Right cardiac atrium (tissue), 5 donors: ENCODE measurements around the gene LENEP. TPM values are rescaled to one million over a fixed set of nuclear protein-coding genes. Genes with fewer than 3 reads are reported as not detected.

Experiments used
- microRNA-seq, 2 donors: library from miRNA; unstranded; fragments of <30 nt; microRNA quantifications; one replicate each; pipeline ENCODE4 v1.2.0, GENCODE V29; 2020 to 2021
- polyA plus RNA-seq: library from polyadenylated mRNA; stranded (reverse); fragments of 200-250 nt; gene quantifications from one replicate; pipeline ENCODE4 v1.2.3, GENCODE V29; 2013
- total RNA-seq, 4 donors: library from RNA; stranded (reverse); fragmentation: NEBNext Ultra II Directional; extraction: Animal tissue kit (Norgen Biotek cat#: 25700); gene quantifications; one replicate each; pipeline ENCODE4 v1.2.1, GENCODE V29; 2021
- donor health status: healthy with polysubstance abuse.
- donor health status: DM: no; HTN: yes; CAD: no.
- donor health status: DM: no; HTN: no; CAD: no.
- donor health status: DM: no; HTN: yes; CAD: no; lungs with severe emphysema.
- donor health status: DM: yes; HTN: yes; CAD: no.

LENEP gene
- total and polyA plus RNA-seq, 5 donors, result not detected

Small RNA genes within 50 kb of the gene (microRNA-seq; reads per million reads assigned to microRNA genes)
- 0 reads per million in 2 donors for gene MIR4258

Other genes starting within 250 kb of the LENEP start
- 1 to 10 TPM; 2.4 to 3.8 (median 3.4) TPM for gene KCNN3, start 123.3 kb upstream of the LENEP start, total RNA-seq
- gene KCNN3, start 123.3 kb upstream of the LENEP start, polyA plus RNA-seq, result 1.2 TPM
- gene PMVK, start 56.9 kb upstream of the LENEP start, total RNA-seq, result 10 to 100 TPM; 51.5 to 74.3 (median 61.8) TPM
- 74.0 TPM for gene PMVK, start 56.9 kb upstream of the LENEP start, polyA plus RNA-seq
- gene PBXIP1, start 37.5 kb upstream of the LENEP start, total RNA-seq, result 100 to 1,000 TPM in 1 of 4 donors, 10 to 100 TPM in 3; 84.8 to 104 (median 90.1) TPM
- 82.9 TPM for gene PBXIP1, start 37.5 kb upstream of the LENEP start, polyA plus RNA-seq
- gene PYGO2, start 31.8 kb upstream of the LENEP start, total RNA-seq, result 10 to 100 TPM; 14.6 to 22.0 (median 18.6) TPM
- 14.3 TPM for gene PYGO2, start 31.8 kb upstream of the LENEP start, polyA plus RNA-seq
- 10 to 100 TPM; 63.2 to 81.7 (median 71.4) TPM for gene SHC1, start 22.8 kb upstream of the LENEP start, total RNA-seq
- gene SHC1, start 22.8 kb upstream of the LENEP start, polyA plus RNA-seq, result 37.9 TPM
- 10 to 100 TPM; 19.9 to 28.1 (median 23.4) TPM for gene CKS1B, start 18.9 kb upstream of the LENEP start, total RNA-seq
- 28.9 TPM for gene CKS1B, start 18.9 kb upstream of the LENEP start, polyA plus RNA-seq
- 10 to 100 TPM; 22.8 to 32.7 (median 25.2) TPM for gene FLAD1, start 10.2 kb upstream of the LENEP start, total RNA-seq
- 25.3 TPM for gene FLAD1, start 10.2 kb upstream of the LENEP start, polyA plus RNA-seq
- 10 to 100 TPM; 40.3 to 66.6 (median 52.7) TPM for gene ZBTB7B, start 9.2 kb downstream of the LENEP start, total RNA-seq
- 41.7 TPM for gene ZBTB7B, start 9.2 kb downstream of the LENEP start, polyA plus RNA-seq
- under 1 TPM in 3 of 4 donors, not detected in 1; 0.25 to 0.33 (median 0.32) TPM for gene DCST2, start 40.2 kb downstream of the LENEP start, total RNA-seq
- gene DCST2, start 40.2 kb downstream of the LENEP start, polyA plus RNA-seq, result 0.23 TPM
- gene DCST1, start 40.2 kb downstream of the LENEP start, total RNA-seq, result not detected
- not detected for gene DCST1, start 40.2 kb downstream of the LENEP start, polyA plus RNA-seq
- 100 to 1,000 TPM in 1 of 4 donors, 10 to 100 TPM in 3; 51.2 to 106 (median 63.6) TPM for gene ADAM15, start 57.7 kb downstream of the LENEP start, total RNA-seq
- gene ADAM15, start 57.7 kb downstream of the LENEP start, polyA plus RNA-seq, result 68.4 TPM
- gene EFNA4, start 70.2 kb downstream of the LENEP start, total RNA-seq, result 1 to 10 TPM; 3.3 to 4.2 (median 3.7) TPM
- 3.0 TPM for gene EFNA4, start 70.2 kb downstream of the LENEP start, polyA plus RNA-seq
- gene EFNA3, start 85.3 kb downstream of the LENEP start, total RNA-seq, result 1 to 10 TPM in 3 of 4 donors, under 1 TPM in 1; 0.78 to 1.9 (median 1.2) TPM
- 1.1 TPM for gene EFNA3, start 85.3 kb downstream of the LENEP start, polyA plus RNA-seq
- gene EFNA1, start 134.3 kb downstream of the LENEP start, total RNA-seq, result 10 to 100 TPM; 25.4 to 41.4 (median 36.4) TPM
- gene EFNA1, start 134.3 kb downstream of the LENEP start, polyA plus RNA-seq, result 28.8 TPM
- 10 to 100 TPM in 2 of 4 donors, 1 to 10 TPM in 2; 8.1 to 10.1 (median 9.3) TPM for gene SLC50A1, start 142.3 kb downstream of the LENEP start, total RNA-seq
- gene SLC50A1, start 142.3 kb downstream of the LENEP start, polyA plus RNA-seq, result 13.6 TPM
- gene DPM3, start 146.9 kb downstream of the LENEP start, total RNA-seq, result 10 to 100 TPM; 71.2 to 81.6 (median 74.6) TPM
- gene DPM3, start 146.9 kb downstream of the LENEP start, polyA plus RNA-seq, result 186 TPM
- gene KRTCAP2, start 179.7 kb downstream of the LENEP start, total RNA-seq, result 100 to 1,000 TPM; 122 to 150 (median 130) TPM
- 217 TPM for gene KRTCAP2, start 179.7 kb downstream of the LENEP start, polyA plus RNA-seq
- under 1 TPM; 0.17 to 0.37 (median 0.26) TPM for gene TRIM46, start 180.3 kb downstream of the LENEP start, total RNA-seq
- 0.18 TPM for gene TRIM46, start 180.3 kb downstream of the LENEP start, polyA plus RNA-seq
- gene THBS3, start 214.3 kb downstream of the LENEP start, total RNA-seq, result 10 to 100 TPM; 16.5 to 33.4 (median 20.1) TPM
- gene THBS3, start 214.3 kb downstream of the LENEP start, polyA plus RNA-seq, result 19.6 TPM
- 10 to 100 TPM; 20.1 to 24.3 (median 21.1) TPM for gene MTX1, start 215.1 kb downstream of the LENEP start, total RNA-seq
- gene MTX1, start 215.1 kb downstream of the LENEP start, polyA plus RNA-seq, result 31.9 TPM